Psoas muscle (tissue), 8 donors: ENCODE results near the gene CRYGB. TPM values are rescaled to one million over a fixed set of nuclear protein-coding genes. Genes with fewer than 3 reads are reported as not detected.
"Not testable (repeated sequence)": the region's sequence is repeated elsewhere in the genome, so short reads cannot be mapped to it uniquely, and the experiment has no call there.

ENCODE experiments used
- ATAC-seq, 4 donors: fragments of 200-7000 bp; cut with Tn5 transposase; one replicate each; pipeline ENCODE4 v1.9.1; 2020; ENCODE audit warnings: moderate library complexity in 3 of 4, mild to moderate bottlenecking in 2 of 4
- DNase-seq, 2 donors: peaks; one replicate each; pipeline ENCODE4 v3.0.0-alpha.2; 2020
- H3K27ac ChIP-seq: fragments of 200-600 bp; one replicate; pipeline ENCODE4 v1.8.0; 2022
- H3K27me3 ChIP-seq, 3 donors: fragments of 200-600 bp in 1 of 3; one replicate each; pipeline versions ENCODE4 v1.6.1 to v1.8.0; 2013 to 2022; ENCODE audit warnings: low read length in 2 of 3, mild to moderate bottlenecking in 2 of 3, moderate library complexity in 1 of 3; ENCODE audit not compliant: insufficient read depth in 3 of 3
- H3K36me3 ChIP-seq, 2 donors: fragments of 200-600 bp in 1 of 2; one replicate each; pipeline versions ENCODE4 v1.6.1 to v1.8.0; 2013 to 2022; ENCODE audit warnings: low read depth in 1 of 2, mild to moderate bottlenecking in 1 of 2, moderate library complexity in 1 of 2; ENCODE audit not compliant: insufficient read depth in 1 of 2
- H3K4me1 ChIP-seq: fragments of 200-600 bp; one replicate; pipeline ENCODE4 v1.8.0; 2022
- H3K4me3 ChIP-seq: fragments of 200-600 bp; one replicate; pipeline ENCODE4 v1.8.0; 2022; ENCODE audit warnings: mild to moderate bottlenecking
- H3K9me3 ChIP-seq: fragments of 200-600 bp; one replicate; pipeline ENCODE4 v1.8.0; 2022
- WGBS, 3 donors: extraction: QIAGEN DNeasy Blood & Tissue Kit; methylation state at CpG; one replicate each; pipeline versions ENCODE4 v1.1.6 to v1.1.7; 2013; 5-methylcytosine and 5-hydroxymethylcytosine counted together
- intact Hi-C, 2 donors: fragments of 100-400 bp; cut with DNase I; formaldehyde crosslinking; loops; one replicate each; pipeline versions ENCODE4 v1.11.0 to v1.14.2; 2022
- polyA plus RNA-seq, 3 donors: library from polyadenylated mRNA; stranded (reverse); fragments of 200-250 nt; gene quantifications; one replicate each; pipeline ENCODE4 v1.2.3, GENCODE V29; 2013
- total RNA-seq, 4 donors: library from RNA; stranded (reverse); fragmentation: NEBNext Ultra II Directional in 2 of 4; extraction: Animal tissue kit (Norgen Biotek cat#: 25700) in 2 of 4; gene quantifications; one replicate each; pipeline versions ENCODE4 v1.2.1 to v1.2.4, GENCODE V29; 2021 to 2023
- TF ChIP-seq, protein P1 (sequence below): fragments of 200-600 bp; IDR thresholded peaks from one replicate; pipeline ENCODE4 v1.8.0; 2022; ENCODE audit warnings: antibody characterized with exemption
- donor health status: healthy with polysubstance abuse.
- donor health status: DM: no; HTN: no; CAD: no; lungs with moderate emphysema.
- donor health status: Bipolar disorder and iron deficiency.
- donor health status: healthy.
- donor health status: DM: yes; HTN: yes; CAD: no.
- donor health status: DM: no; HTN: no; CAD: no.
- donor health status: DM: no; HTN: no; CAD: no.
- donor health status: DM: yes; HTN: yes; CAD: no.

The CRYGB gene
- total and polyA plus RNA-seq, 7 donors = not detected

- no peak overlapping the region for H3K27ac ChIP-seq
- no peaks in the 10 kb centered on the region for H3K36me3 ChIP-seq
- peaks cover 0 to 22% (median 2%) of the 10 kb centered on the region in 3 donors for H3K27me3 ChIP-seq
- intact Hi-C loops = no loop called here
- no peaks in the 10 kb centered on the region for H3K4me1 ChIP-seq
- DNase-seq = no peak
- TF ChIP-seq, protein P1, sequence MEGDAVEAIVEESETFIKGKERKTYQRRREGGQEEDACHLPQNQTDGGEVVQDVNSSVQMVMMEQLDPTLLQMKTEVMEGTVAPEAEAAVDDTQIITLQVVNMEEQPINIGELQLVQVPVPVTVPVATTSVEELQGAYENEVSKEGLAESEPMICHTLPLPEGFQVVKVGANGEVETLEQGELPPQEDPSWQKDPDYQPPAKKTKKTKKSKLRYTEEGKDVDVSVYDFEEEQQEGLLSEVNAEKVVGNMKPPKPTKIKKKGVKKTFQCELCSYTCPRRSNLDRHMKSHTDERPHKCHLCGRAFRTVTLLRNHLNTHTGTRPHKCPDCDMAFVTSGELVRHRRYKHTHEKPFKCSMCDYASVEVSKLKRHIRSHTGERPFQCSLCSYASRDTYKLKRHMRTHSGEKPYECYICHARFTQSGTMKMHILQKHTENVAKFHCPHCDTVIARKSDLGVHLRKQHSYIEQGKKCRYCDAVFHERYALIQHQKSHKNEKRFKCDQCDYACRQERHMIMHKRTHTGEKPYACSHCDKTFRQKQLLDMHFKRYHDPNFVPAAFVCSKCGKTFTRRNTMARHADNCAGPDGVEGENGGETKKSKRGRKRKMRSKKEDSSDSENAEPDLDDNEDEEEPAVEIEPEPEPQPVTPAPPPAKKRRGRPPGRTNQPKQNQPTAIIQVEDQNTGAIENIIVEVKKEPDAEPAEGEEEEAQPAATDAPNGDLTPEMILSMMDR = no peak
- H3K9me3 ChIP-seq = no peaks in the 10 kb centered on the region
- H3K4me3 ChIP-seq = no peak overlapping the region
- 32 to 44% (median 36%) methylated on average over 7 of the region's 7 CpGs for WGBS, 3 donors
- no peak for ATAC-seq
Observed at GRCh38 chr2:208112969-208113368, 33.0 kb downstream of the CRYGB start.

- H3K9me3 ChIP-seq, H3K27ac ChIP-seq, DNase-seq, intact Hi-C loops, ATAC-seq, H3K4me1 ChIP-seq, H3K4me3 ChIP-seq, H3K36me3 ChIP-seq: not testable (repeated sequence)
- H3K27me3 ChIP-seq = peaks cover 0 to 22% (median 2%) of the 10 kb centered on the region in 3 donors
- WGBS, 3 donors = 8 to 33% (median 12%) methylated on average over 28 to 36 of the region's 36 CpGs
Observed at GRCh38 chr2:208112273-208112745, 33.6 kb downstream of the CRYGB start.

GRCh38 chr2:208103616-208104015 is 42.3 kb downstream of the CRYGB start:
- intact Hi-C loops = no loop called here
- DNase-seq = no peak
- no peaks in the 10 kb centered on the region for H3K9me3 ChIP-seq
- no peaks in the 10 kb centered on the region for H3K4me1 ChIP-seq
- peaks cover 0 to 2% (median 0%) of the 10 kb centered on the region in 3 donors for H3K27me3 ChIP-seq
- no peak for ATAC-seq
- 54 to 60% (median 56%) methylated on average over 3 of the region's 3 CpGs for WGBS, 3 donors
- H3K27ac ChIP-seq = no peak overlapping the region
- H3K36me3 ChIP-seq = no peaks in the 10 kb centered on the region
- no peak overlapping the region for H3K4me3 ChIP-seq
- TF ChIP-seq, protein P1 = no peak

- DNase-seq (no peak), ATAC-seq (no peak)
- Histone ChIP-seq H3K4me1 (no peaks in the 10 kb centered on the region), H3K9me3 (no peaks in the 10 kb centered on the region), H3K36me3 (no peaks in the 10 kb centered on the region), H3K27ac (no peak overlapping the region), H3K4me3 (no peak overlapping the region), H3K27me3 (peaks cover 0 to 2% (median 0%) of the 10 kb centered on the region in 3 donors)
- intact Hi-C loops = no loop called here
- TF ChIP-seq, protein P1 = no peak
- 36 to 55% (median 37%) methylated on average over 10 of the region's 10 CpGs for WGBS, 3 donors
Observed at GRCh38 chr2:208101716-208102631, 44.0 kb downstream of the CRYGB start.

DNA sequence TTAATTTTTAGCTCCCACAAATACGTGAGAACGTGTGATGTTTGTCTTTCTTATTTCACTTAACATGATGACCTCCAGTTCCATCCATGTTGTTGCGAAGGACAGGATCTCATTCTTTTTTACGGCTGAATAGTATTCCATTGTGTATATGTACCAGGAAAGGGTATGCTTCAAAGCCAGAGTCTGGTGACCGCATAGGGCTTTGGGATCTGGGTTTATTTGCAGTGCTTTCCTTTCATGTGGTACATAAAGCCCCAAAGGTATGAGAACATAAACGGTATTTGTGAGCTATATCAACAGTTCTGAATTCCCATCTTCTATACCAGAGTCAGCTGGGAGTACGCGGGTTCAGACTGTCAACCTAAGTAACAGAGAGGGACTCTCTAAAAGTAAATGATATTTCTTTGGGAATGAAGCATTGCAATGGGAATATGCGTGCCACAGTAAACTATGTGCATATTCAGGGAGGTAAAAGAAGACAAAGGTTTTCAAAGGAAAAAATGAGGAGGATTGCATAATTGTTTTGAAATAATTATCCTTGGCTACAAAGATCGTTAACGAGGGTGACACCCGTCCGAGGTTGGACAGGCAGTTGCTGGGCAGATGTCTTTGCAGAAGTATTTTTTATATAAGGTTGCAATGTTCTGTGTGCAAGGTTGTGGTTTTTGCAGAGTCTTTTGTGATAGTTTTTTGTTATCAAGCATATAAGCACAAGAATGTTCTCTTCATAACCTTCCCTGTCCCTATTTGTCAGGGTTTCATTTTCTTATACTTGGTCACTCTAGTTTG is 46.1 kb downstream of the CRYGB start:
- Histone ChIP-seq H3K27me3 (no peaks in the 10 kb centered on the region), H3K9me3 (no peaks in the 10 kb centered on the region), H3K4me1 (no peaks in the 10 kb centered on the region), H3K27ac (no peak overlapping the region), H3K36me3 (no peaks in the 10 kb centered on the region), H3K4me3 (no peak overlapping the region)
- ATAC-seq = no peak
- WGBS, 3 donors = 71 to 88% (median 76%) methylated on average over 13 of the region's 13 CpGs
- TF ChIP-seq, protein P1 = no peak
- intact Hi-C loops = no loop called here
- no peak for DNase-seq

DNA sequence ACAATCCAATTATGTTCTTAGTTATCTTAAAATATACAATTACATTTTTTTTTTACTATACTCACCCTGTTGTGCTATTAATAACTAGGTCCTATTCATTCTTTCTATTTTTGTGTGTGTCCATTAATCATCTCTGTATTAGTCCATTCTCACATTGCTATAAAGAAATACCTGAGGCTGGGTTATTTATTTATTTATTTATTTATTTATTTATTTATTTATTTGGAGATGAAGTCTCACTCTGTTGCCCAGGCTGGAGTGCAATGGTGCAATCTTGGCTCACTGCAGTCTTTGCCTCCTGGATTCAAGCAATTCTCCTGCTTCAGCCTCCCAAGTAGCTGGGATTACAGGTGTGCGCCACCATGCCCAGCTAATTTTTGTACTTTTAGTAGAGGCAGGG is 47.3 kb downstream of the CRYGB start:
- H3K4me1 ChIP-seq, H3K27me3 ChIP-seq, ATAC-seq, H3K36me3 ChIP-seq, H3K9me3 ChIP-seq, H3K27ac ChIP-seq, intact Hi-C loops, H3K4me3 ChIP-seq, DNase-seq: not testable (repeated sequence)
- WGBS, 3 donors = 100% methylated on average over 1 of the region's 1 CpG
